HFFc6 (cell line): ENCODE data around the gene CLEC17A. TPM values are rescaled to one million over a fixed set of nuclear protein-coding genes. Genes with fewer than 3 reads are reported as not detected.

Experiments used
- DNase-seq: peaks from one replicate; pipeline ENCODE4 v3.0.0-alpha.2; 2018
- H3K27ac Mint-ChIP-seq: 2 replicates; pipeline ENCODE4 v1.8.0; 2020; ENCODE audit warnings: mild to moderate bottlenecking, mixed read lengths
- H3K27me3 Mint-ChIP-seq: 2 replicates; pipeline ENCODE4 v1.8.0; 2021; ENCODE audit warnings: mild to moderate bottlenecking, moderate library complexity, mixed read lengths; ENCODE audit not compliant: insufficient read depth
- H3K36me3 Mint-ChIP-seq: 2 replicates; pipeline ENCODE4 v1.8.0; 2021; ENCODE audit warnings: low read depth, mixed read lengths
- H3K4me1 Mint-ChIP-seq: 2 replicates; pipeline ENCODE4 v1.8.0; 2020; ENCODE audit warnings: low read depth, mixed read lengths
- H3K4me3 Mint-ChIP-seq: 2 replicates; pipeline ENCODE4 v1.8.0; 2020; ENCODE audit warnings: mild to moderate bottlenecking, moderate library complexity, mixed read lengths
- H3K9me3 Mint-ChIP-seq: 2 replicates; pipeline ENCODE4 v1.8.0; 2020; ENCODE audit warnings: mild to moderate bottlenecking, mixed read lengths
- total RNA-seq, 6 experiments: library from RNA; stranded (reverse); fragmentation: NEBNext Ultra II Directional; extraction: Animal tissue kit (Norgen Biotek cat#: 25700); gene quantifications; 2 replicates in 1 of 6; 3 replicates in 5 of 6; pipeline ENCODE4 v1.2.3, GENCODE V29; 2021
- TF ChIP-seq, protein P1 (sequence below): fragments of 200-600 bp; sonication (generic); IDR thresholded peaks from 2 replicates; pipeline ENCODE4 v1.5.0; 2021; ENCODE audit warnings: antibody characterized with exemption, mild to moderate bottlenecking

The CLEC17A gene
- total RNA-seq, 6 experiments from 2014 or later: not detected

DNA sequence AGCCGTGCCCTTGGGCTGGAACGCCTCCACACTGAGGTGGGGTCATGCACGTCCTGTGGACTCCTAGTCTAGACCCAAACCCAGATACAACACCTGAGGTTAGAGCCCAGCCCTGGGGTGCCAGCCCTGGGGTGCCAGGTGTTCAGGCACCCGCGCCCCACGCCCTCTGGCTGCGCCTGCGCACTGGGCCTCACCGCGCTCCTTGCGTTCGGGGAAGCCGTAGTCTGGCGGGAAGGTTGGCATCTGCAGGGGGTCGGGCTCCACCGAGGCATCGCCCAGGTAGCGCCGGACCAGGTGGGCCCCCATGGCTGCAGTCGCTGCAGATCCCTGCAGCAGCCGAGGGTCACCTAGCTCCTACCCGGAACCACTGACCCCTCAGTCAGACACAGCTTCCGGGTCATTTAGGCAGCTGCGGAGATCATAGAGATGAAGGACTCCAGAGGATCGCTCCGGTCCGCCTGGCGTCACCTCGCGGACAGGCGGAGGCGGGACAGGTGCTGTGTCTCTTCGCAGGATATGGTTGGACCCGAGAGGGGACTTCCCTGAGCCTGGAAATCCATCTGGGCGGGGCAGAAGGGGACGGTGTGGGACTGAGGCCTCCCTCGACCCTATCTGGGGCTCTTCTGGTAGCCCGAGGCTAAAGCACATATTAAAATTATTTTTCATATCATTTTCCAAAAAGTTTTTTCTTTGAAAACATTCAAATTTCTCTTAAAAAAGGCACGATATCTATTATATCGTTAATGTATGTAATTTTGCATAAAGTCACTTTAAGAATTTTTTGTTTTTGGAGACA lies 11.0 kb upstream of the CLEC17A start, which contains the start of gene NDUFB7:
TSS of gene NDUFB7 (minus strand) at position 372 of the 796 bp plus-strand sequence. CDS start at position 306, 66 bp downstream.
- Mint-ChIP-seq H3K27ac (peak within 1 kb of the TSS; percentile 65), H3K27me3 (no peaks in the 10 kb centered on the region; the same call in 1 of the 2 replicates), H3K36me3 (peaks cover 8% of the 10 kb centered on the region), H3K9me3 (no peaks in the 10 kb centered on the region), H3K4me3 (peak within 1 kb of the TSS; percentile 95), H3K4me1 (peaks cover 24% of the 10 kb centered on the region)
- TF ChIP-seq, protein P1, sequence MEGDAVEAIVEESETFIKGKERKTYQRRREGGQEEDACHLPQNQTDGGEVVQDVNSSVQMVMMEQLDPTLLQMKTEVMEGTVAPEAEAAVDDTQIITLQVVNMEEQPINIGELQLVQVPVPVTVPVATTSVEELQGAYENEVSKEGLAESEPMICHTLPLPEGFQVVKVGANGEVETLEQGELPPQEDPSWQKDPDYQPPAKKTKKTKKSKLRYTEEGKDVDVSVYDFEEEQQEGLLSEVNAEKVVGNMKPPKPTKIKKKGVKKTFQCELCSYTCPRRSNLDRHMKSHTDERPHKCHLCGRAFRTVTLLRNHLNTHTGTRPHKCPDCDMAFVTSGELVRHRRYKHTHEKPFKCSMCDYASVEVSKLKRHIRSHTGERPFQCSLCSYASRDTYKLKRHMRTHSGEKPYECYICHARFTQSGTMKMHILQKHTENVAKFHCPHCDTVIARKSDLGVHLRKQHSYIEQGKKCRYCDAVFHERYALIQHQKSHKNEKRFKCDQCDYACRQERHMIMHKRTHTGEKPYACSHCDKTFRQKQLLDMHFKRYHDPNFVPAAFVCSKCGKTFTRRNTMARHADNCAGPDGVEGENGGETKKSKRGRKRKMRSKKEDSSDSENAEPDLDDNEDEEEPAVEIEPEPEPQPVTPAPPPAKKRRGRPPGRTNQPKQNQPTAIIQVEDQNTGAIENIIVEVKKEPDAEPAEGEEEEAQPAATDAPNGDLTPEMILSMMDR: peak; percentile 76
- peak; percentile 92 for DNase-seq

GRCh38 chr19:14575428-14575980 lies 7.4 kb upstream of the CLEC17A start:
- H3K27ac Mint-ChIP-seq: no peak overlapping the region
- TF ChIP-seq, protein P1: no peak
- H3K9me3 Mint-ChIP-seq: no peaks in the 10 kb centered on the region
- no peak for DNase-seq
- H3K4me1 Mint-ChIP-seq: peaks cover 27% of the 10 kb centered on the region
- H3K36me3 Mint-ChIP-seq: peaks cover 8% of the 10 kb centered on the region
- H3K27me3 Mint-ChIP-seq: no peaks in the 10 kb centered on the region; the same call in 1 of the 2 replicates
- no peak overlapping the region for H3K4me3 Mint-ChIP-seq

GRCh38 chr19:14576363-14576762 lies 6.5 kb upstream of the CLEC17A start:
- H3K27ac Mint-ChIP-seq: no peak overlapping the region
- H3K36me3 Mint-ChIP-seq: peaks cover 4% of the 10 kb centered on the region
- TF ChIP-seq, protein P1: no peak
- H3K4me3 Mint-ChIP-seq: no peak overlapping the region
- H3K27me3 Mint-ChIP-seq: no peaks in the 10 kb centered on the region; the same call in 1 of the 2 replicates
- peaks cover 23% of the 10 kb centered on the region for H3K4me1 Mint-ChIP-seq
- DNase-seq: no peak
- no peaks in the 10 kb centered on the region for H3K9me3 Mint-ChIP-seq

DNA sequence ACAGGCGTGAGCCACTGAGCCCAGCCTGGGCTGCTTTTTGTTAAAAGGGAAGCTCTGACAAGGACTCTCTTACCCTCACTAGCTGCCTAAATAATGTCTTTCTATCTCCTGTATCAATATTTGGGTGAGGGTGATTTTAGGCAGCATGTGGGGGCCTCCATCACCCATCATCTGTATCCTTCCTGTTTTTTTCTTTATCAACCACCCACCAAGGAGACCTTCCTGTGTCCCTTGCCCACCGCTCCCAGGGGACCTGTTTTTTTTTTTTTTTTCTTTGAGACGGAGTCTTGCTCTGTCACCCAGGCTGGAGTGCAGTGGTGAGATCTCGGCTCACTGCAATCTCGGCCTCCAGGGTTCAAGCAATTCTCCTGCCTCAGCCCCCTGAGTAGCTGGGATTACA lies 5.6 kb upstream of the CLEC17A start:
- Mint-ChIP-seq H3K4me1 (peaks cover 18% of the 10 kb centered on the region), H3K27ac (no peak overlapping the region), H3K36me3 (no peaks in the 10 kb centered on the region), H3K27me3 (no peaks in the 10 kb centered on the region; the same call in 1 of the 2 replicates), H3K4me3 (no peak overlapping the region), H3K9me3 (no peaks in the 10 kb centered on the region)
- TF ChIP-seq, protein P1: no peak
- no peak for DNase-seq

DNA sequence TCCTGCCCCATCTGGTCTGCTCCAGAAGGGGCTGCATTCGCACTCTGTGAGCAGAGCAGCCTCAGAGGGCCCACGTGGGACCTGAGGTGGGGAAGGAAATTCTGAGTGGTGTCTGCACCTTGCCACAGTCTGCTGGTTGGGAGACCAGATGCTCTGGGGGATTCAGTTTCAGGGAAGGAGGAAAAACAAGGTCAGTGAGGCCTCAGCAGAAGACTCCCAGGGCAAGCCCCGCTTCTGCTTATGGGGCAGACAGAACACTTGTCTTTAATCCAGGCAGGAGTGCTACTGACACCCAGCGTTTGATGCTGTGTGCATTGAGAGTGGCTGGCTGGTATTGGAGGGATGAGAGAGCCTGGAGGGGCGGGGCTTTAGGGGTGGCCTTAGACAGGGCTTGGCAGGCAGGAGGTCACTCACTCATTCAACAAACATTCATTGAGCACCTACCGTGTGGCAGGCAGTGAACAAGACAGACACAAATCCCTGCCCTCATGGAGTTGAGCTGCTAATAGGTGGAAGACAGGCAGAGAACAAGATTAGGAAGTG lies 4.9 kb upstream of the CLEC17A start:
- Mint-ChIP-seq H3K9me3 (no peaks in the 10 kb centered on the region), H3K4me3 (no peak overlapping the region), H3K4me1 (peaks cover 18% of the 10 kb centered on the region), H3K36me3 (no peaks in the 10 kb centered on the region), H3K27me3 (no peaks in the 10 kb centered on the region; the same call in 1 of the 2 replicates), H3K27ac (no peak overlapping the region)
- DNase-seq: no peak
- TF ChIP-seq, protein P1: no peak
